M059J (cell line): ENCODE data around the gene CFB. TPM values are rescaled to one million over a fixed set of nuclear protein-coding genes. Genes with fewer than 3 reads are reported as not detected.
"Not testable (repeated sequence)": the region's sequence is repeated elsewhere in the genome, so short reads cannot be mapped to it uniquely, and the experiment has no call there.

Experiments
- DNase-seq: peaks from one replicate; pipeline ENCODE4 v3.0.0-alpha.2; 2012; ENCODE audit warnings: low read depth
- total RNA-seq: library from RNA; depleted of rRNA; stranded (reverse); fragments of >200 nt; shearing (Covaris generic); gene quantifications from 2 replicates; pipeline ENCODE4 v1.2.3, GENCODE V29; 2014; rRNA removed

The CFB gene
- total RNA-seq, 1 experiment from 2014 or later, result 7.8 TPM

- no peak for DNase-seq
Observed at GRCh38 chr6:31970604-31971271, 24.8 kb downstream of the CFB start.

- DNase-seq, result no peak
Observed at GRCh38 chr6:31971279-31971992, 25.5 kb downstream of the CFB start.

- DNase-seq, result peak; percentile 100
Observed at GRCh38 chr6:31971993-31972708, 26.3 kb downstream of the CFB start, which contains the start of gene DXO. Gene DXO (minus strand): TSS chr6:31972138. CDS start chr6:31971675, 463 bp downstream.

GRCh38 chr6:31972709-31973350 is 26.9 kb downstream of the CFB start:
- peak; percentile 70 for DNase-seq

GRCh38 chr6:31976065-31976464 is 30.2 kb downstream of the CFB start:
- DNase-seq, result not testable (repeated sequence)

- DNase-seq, result no peak
Observed at GRCh38 chr6:31977816-31978431, 32.0 kb downstream of the CFB start.

- no peak for DNase-seq
Observed at GRCh38 chr6:31978831-31979230, 32.9 kb downstream of the CFB start.

GRCh38 chr6:31979238-31979898 is 33.5 kb downstream of the CFB start:
- DNase-seq, result no peak

- not testable (repeated sequence) for DNase-seq
Observed at GRCh38 chr6:31980195-31980876, 34.4 kb downstream of the CFB start.

- DNase-seq, result not testable (repeated sequence)
Observed at GRCh38 chr6:31980998-31981397, 35.1 kb downstream of the CFB start.

GRCh38 chr6:31981744-31982143 is 35.8 kb downstream of the CFB start, which contains the start of gene C4A:
Gene C4A (plus strand): TSS chr6:31982057. CDS start chr6:31982108, 51 bp downstream.
- DNase-seq, result not testable (repeated sequence)

GRCh38 chr6:31989363-31989762 is 43.5 kb downstream of the CFB start:
- DNase-seq, result not testable (repeated sequence)

GRCh38 chr6:31994421-31994820 is 48.5 kb downstream of the CFB start:
- not testable (repeated sequence) for DNase-seq

- not testable (repeated sequence) for DNase-seq
Observed at GRCh38 chr6:31996385-31996784, 50.5 kb downstream of the CFB start.

Other genes starting within 250 kb of the CFB start
- 37.0 and 51.9 TPM in 2 replicates for gene ABHD16A, start 242.8 kb upstream of the CFB start, total RNA-seq
- not detected in 2 replicates for gene LY6G6F, start 239.2 kb upstream of the CFB start, total RNA-seq
- gene LY6G6D, start 230.7 kb upstream of the CFB start, total RNA-seq, result not detected in 2 replicates
- gene LY6G6C, start 224.3 kb upstream of the CFB start, total RNA-seq, result not detected in 2 replicates
- gene MPIG6B, start 222.7 kb upstream of the CFB start, total RNA-seq, result not detected in 2 replicates
- 75.1 and 90.7 TPM in 2 replicates for gene DDAH2, start 216.8 kb upstream of the CFB start, total RNA-seq
- 1,686 and 1,715 TPM in 2 replicates for gene CLIC1, start 209.6 kb upstream of the CFB start, total RNA-seq
- gene MSH5, start 206.1 kb upstream of the CFB start, total RNA-seq, result 12.8 and 19.4 TPM in 2 replicates
- 1.7 TPM in 1 of 2 replicates, not detected in the other for gene SAPCD1, start 183.4 kb upstream of the CFB start, total RNA-seq
- 0.94 and 1.8 TPM in 2 replicates for gene VWA7, start 168.8 kb upstream of the CFB start, total RNA-seq
- gene VARS1, start 150.3 kb upstream of the CFB start, total RNA-seq, result 33.1 and 51.2 TPM in 2 replicates
- 162 and 306 TPM in 2 replicates for gene LSM2, start 139.1 kb upstream of the CFB start, total RNA-seq
- 0.30 and 2.5 TPM in 2 replicates for gene HSPA1L, start 130.8 kb upstream of the CFB start, total RNA-seq
- gene HSPA1A, start 130.6 kb upstream of the CFB start, total RNA-seq, result 163 and 238 TPM in 2 replicates
- gene HSPA1B, start 118.4 kb upstream of the CFB start, total RNA-seq, result 185 and 359 TPM in 2 replicates
- gene NEU1, start 83.3 kb upstream of the CFB start, total RNA-seq, result 210 and 218 TPM in 2 replicates
- 0.20 TPM in 1 of 2 replicates, not detected in the other for gene SLC44A4, start 67.1 kb upstream of the CFB start, total RNA-seq
- gene EHMT2, start 48.4 kb upstream of the CFB start, total RNA-seq, result 51.0 and 73.4 TPM in 2 replicates
- gene ZBTB12, start 44.0 kb upstream of the CFB start, total RNA-seq, result 0.76 and 2.3 TPM in 2 replicates
- gene C2, start 18.4 kb upstream of the CFB start, total RNA-seq, result 2.9 and 3.3 TPM in 2 replicates
- 201 and 228 TPM in 2 replicates for gene NELFE, start 12.9 kb downstream of the CFB start, total RNA-seq
- gene SKIC2, start 13.1 kb downstream of the CFB start, total RNA-seq, result 60.4 and 72.3 TPM in 2 replicates
- gene DXO, start 26.0 kb downstream of the CFB start, total RNA-seq, result 26.8 and 33.3 TPM in 2 replicates
- gene C4A, start 36.0 kb downstream of the CFB start, total RNA-seq, result 4.1 and 5.6 TPM in 2 replicates
- 3.0 and 3.1 TPM in 2 replicates for gene C4B, start 68.7 kb downstream of the CFB start, total RNA-seq
- not detected in 2 replicates for gene CYP21A2, start 92.3 kb downstream of the CFB start, total RNA-seq
- 0.10 TPM in 1 of 2 replicates, not detected in the other for gene TNXB, start 163.2 kb downstream of the CFB start, total RNA-seq
- gene ATF6B, start 182.2 kb downstream of the CFB start, total RNA-seq, result 25.3 and 30.3 TPM in 2 replicates
- 10.2 and 14.5 TPM in 2 replicates for gene FKBPL, start 184.2 kb downstream of the CFB start, total RNA-seq
- 0.12 TPM in 1 of 2 replicates, not detected in the other for gene PRRT1, start 205.8 kb downstream of the CFB start, total RNA-seq
- 11.3 and 12.3 TPM in 2 replicates for gene PPT2, start 208.0 kb downstream of the CFB start, total RNA-seq
- 0.89 and 1.6 TPM in 2 replicates for gene EGFL8, start 218.5 kb downstream of the CFB start, total RNA-seq
- 101 and 120 TPM in 2 replicates for gene AGPAT1, start 230.0 kb downstream of the CFB start, total RNA-seq
- gene RNF5, start 232.3 kb downstream of the CFB start, total RNA-seq, result 158 and 159 TPM in 2 replicates
- 0.07 and 0.15 TPM in 2 replicates for gene AGER, start 238.2 kb downstream of the CFB start, total RNA-seq
- gene PBX2, start 244.1 kb downstream of the CFB start, total RNA-seq, result 20.3 and 29.8 TPM in 2 replicates
- 12.9 and 13.9 TPM in 2 replicates for gene GPSM3, start 246.5 kb downstream of the CFB start, total RNA-seq